Large intestine (tissue), 3 donors: Measurements from ENCODE around the gene SH3RF3. TPM values are rescaled to one million over a fixed set of nuclear protein-coding genes. Genes with fewer than 3 reads are reported as not detected.
A peak's percentile ranks its signal among the peaks of the same experiment; 100 is the strongest.

ENCODE experiments used
- DNase-seq, 2 donors: peaks; one replicate each; pipeline versions ENCODE4 v3.0.0 to v3.0.0-alpha.2; 2013
- H3K27ac ChIP-seq: one replicate; pipeline ENCODE4 v1.5.1; 2013; ENCODE audit warnings: low read length
- H3K27me3 ChIP-seq: 2 replicates; pipeline ENCODE4 v1.6.1; 2013; ENCODE audit warnings: low read length; ENCODE audit not compliant: control insufficient read depth, insufficient read depth
- H3K36me3 ChIP-seq: 2 replicates; pipeline ENCODE4 v1.6.1; 2013; ENCODE audit warnings: low read length; ENCODE audit not compliant: control insufficient read depth, insufficient read depth
- H3K4me1 ChIP-seq: one replicate; pipeline ENCODE4 v1.6.1; 2013; ENCODE audit warnings: low read length; ENCODE audit not compliant: control insufficient read depth, insufficient read depth
- H3K4me3 ChIP-seq: one replicate; pipeline ENCODE4 v1.5.1; 2013; ENCODE audit warnings: low read length
- H3K9me3 ChIP-seq: one replicate; pipeline ENCODE4 v1.6.1; 2013; ENCODE audit warnings: mild to moderate bottlenecking, low read depth, low read length, moderate library complexity; ENCODE audit not compliant: control insufficient read depth
- WGBS: methylation state at CpG from one replicate; pipeline ENCODE4 v1.1.5; 2013; ENCODE audit warnings: low lambda C conversion rate; ENCODE audit not compliant: insufficient coverage; 5-methylcytosine and 5-hydroxymethylcytosine counted together
- polyA plus RNA-seq: library from polyadenylated mRNA; unstranded; fragments of 120-200 nt; gene quantifications from one replicate; pipeline ENCODE4 v1.2.1, GENCODE V29; 2013

SH3RF3 gene
- polyA plus RNA-seq, 1 donor: 3.0 TPM

- H3K36me3 ChIP-seq: no peaks in the 10 kb centered on the region
- peaks cover 17% of the 10 kb centered on the region for H3K27me3 ChIP-seq
- H3K27ac ChIP-seq: no peak overlapping the region
- peaks cover 6% of the 10 kb centered on the region for H3K4me1 ChIP-seq
- WGBS: 94% methylated on average over 5 of the region's 7 CpGs
- DNase-seq: no peak
- no peaks in the 10 kb centered on the region for H3K9me3 ChIP-seq
- H3K4me3 ChIP-seq: no peak overlapping the region
Measured at GRCh38 chr2:109209941-109210340, 80.9 kb downstream of the SH3RF3 start.

- peaks cover 17% of the 10 kb centered on the region for H3K27me3 ChIP-seq
- H3K9me3 ChIP-seq: no peaks in the 10 kb centered on the region
- DNase-seq: no peak
- H3K4me1 ChIP-seq: peaks cover 6% of the 10 kb centered on the region
- WGBS: 90% methylated on average over 2 of the region's 7 CpGs
- H3K4me3 ChIP-seq: no peak overlapping the region
- H3K27ac ChIP-seq: no peak overlapping the region
- H3K36me3 ChIP-seq: no peaks in the 10 kb centered on the region
Measured at GRCh38 chr2:109210431-109211200, 81.6 kb downstream of the SH3RF3 start.

- WGBS: no CpG with 5 or more reads among the region's 10 CpGs
- Histone ChIP-seq H3K4me3 (no peak overlapping the region), H3K27me3 (peaks cover 18% of the 10 kb centered on the region), H3K27ac (no peak overlapping the region), H3K4me1 (peaks cover 6% of the 10 kb centered on the region), H3K9me3 (no peaks in the 10 kb centered on the region), H3K36me3 (no peaks in the 10 kb centered on the region)
- DNase-seq: no peak
Measured at GRCh38 chr2:109211315-109211714, 82.3 kb downstream of the SH3RF3 start.

- Histone ChIP-seq H3K4me1 (peaks cover 8% of the 10 kb centered on the region), H3K36me3 (no peaks in the 10 kb centered on the region), H3K4me3 (no peak overlapping the region), H3K27me3 (peaks cover 18% of the 10 kb centered on the region), H3K9me3 (no peaks in the 10 kb centered on the region), H3K27ac (no peak overlapping the region)
- no CpG with 5 or more reads among the region's 10 CpGs for WGBS
- DNase-seq: no peak
Measured at GRCh38 chr2:109212836-109213563, 84.0 kb downstream of the SH3RF3 start.

GRCh38 chr2:109213646-109214433 lies 84.8 kb downstream of the SH3RF3 start:
- no CpG with 5 or more reads among the region's 16 CpGs for WGBS
- Histone ChIP-seq H3K4me1 (peaks cover 13% of the 10 kb centered on the region), H3K36me3 (no peaks in the 10 kb centered on the region), H3K4me3 (no peak overlapping the region), H3K27ac (no peak overlapping the region), H3K27me3 (peaks cover 16% of the 10 kb centered on the region), H3K9me3 (no peaks in the 10 kb centered on the region)
- peak; percentile 26 to 29 for DNase-seq

GRCh38 chr2:109214651-109215371 lies 85.8 kb downstream of the SH3RF3 start:
- Histone ChIP-seq H3K36me3 (no peaks in the 10 kb centered on the region), H3K27me3 (peaks cover 16% of the 10 kb centered on the region), H3K9me3 (no peaks in the 10 kb centered on the region), H3K4me3 (no peak overlapping the region), H3K4me1 (peaks cover 14% of the 10 kb centered on the region), H3K27ac (no peak overlapping the region)
- WGBS: 91% methylated on average over 4 of the region's 11 CpGs
- DNase-seq: no peak

- H3K27ac ChIP-seq: no peak overlapping the region
- WGBS: no CpG with 5 or more reads among the region's 11 CpGs
- H3K4me1 ChIP-seq: peaks cover 14% of the 10 kb centered on the region
Measured at GRCh38 chr2:109215866-109216265, 86.9 kb downstream of the SH3RF3 start.

GRCh38 chr2:109216332-109216731 lies 87.3 kb downstream of the SH3RF3 start:
- H3K4me3 ChIP-seq: no peak overlapping the region
- peaks cover 6% of the 10 kb centered on the region for H3K27me3 ChIP-seq
- DNase-seq: no peak
- H3K27ac ChIP-seq: no peak overlapping the region
- peaks cover 14% of the 10 kb centered on the region for H3K4me1 ChIP-seq
- no CpG with 5 or more reads among the region's 6 CpGs for WGBS
- no peaks in the 10 kb centered on the region for H3K9me3 ChIP-seq
- no peaks in the 10 kb centered on the region for H3K36me3 ChIP-seq

More at GRCh38 chr2:109215866-109216265, 86.9 kb downstream of the SH3RF3 start:
- no peaks in the 10 kb centered on the region for H3K9me3 ChIP-seq
- no peak overlapping the region for H3K4me3 ChIP-seq
- H3K27me3 ChIP-seq: peaks cover 11% of the 10 kb centered on the region
- no peaks in the 10 kb centered on the region for H3K36me3 ChIP-seq
- DNase-seq: no peak

GRCh38 chr2:109217362-109218086 lies 88.5 kb downstream of the SH3RF3 start:
- no CpG with 5 or more reads among the region's 12 CpGs for WGBS
- DNase-seq: peak in 1 of 2 donors; percentile 36
- peaks cover 5% of the 10 kb centered on the region for H3K27me3 ChIP-seq
- no peaks in the 10 kb centered on the region for H3K9me3 ChIP-seq
- no peak overlapping the region for H3K27ac ChIP-seq
- H3K4me1 ChIP-seq: peaks cover 14% of the 10 kb centered on the region
- no peaks in the 10 kb centered on the region for H3K36me3 ChIP-seq
- H3K4me3 ChIP-seq: no peak overlapping the region
